H54 (cell line): ENCODE results near the gene KIAA1210.

Experiments
- DNase-seq: peaks from one replicate; pipeline ENCODE4 v3.0.0; 2011; ENCODE audit warnings: low spot score, mixed read lengths; ENCODE audit not compliant: insufficient read length
- FAIRE-seq: peaks from 3 replicates; lab custom pipeline; 2011; peaks lifted over from hg19 to GRCh38; lab: Jason Lieb, UNC
- POLR2A ChIP-seq: IDR thresholded peaks from 2 replicates; pipeline ENCODE4 v1.6.1; 2011; ENCODE audit warnings: low read depth, mild to moderate bottlenecking, low read length

KIAA1210 gene

DNA sequence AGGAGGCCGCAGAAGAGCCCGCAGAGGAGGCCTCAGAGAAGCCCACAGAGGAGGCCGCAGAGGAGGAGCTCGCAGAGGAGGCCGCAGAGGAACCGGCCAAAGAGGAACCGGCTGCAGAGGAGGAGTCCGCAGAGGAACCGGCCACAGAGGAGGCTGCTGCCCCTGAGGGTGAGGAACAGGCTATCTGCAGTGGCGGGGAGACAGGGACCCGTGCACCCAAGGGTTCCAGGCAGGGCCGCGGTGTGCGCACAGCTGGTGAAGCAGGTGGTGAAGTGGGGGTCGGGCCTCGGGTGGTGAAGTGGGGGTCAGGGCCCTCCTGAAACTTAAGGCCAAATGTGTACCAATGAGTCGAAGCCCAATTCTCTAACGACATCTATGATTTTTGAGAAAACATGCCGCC lies 53.7 kb downstream of the KIAA1210 start:
- DNase-seq = no peak
- FAIRE-seq = no peak
- TF ChIP-seq POLR2A = no peak

DNA sequence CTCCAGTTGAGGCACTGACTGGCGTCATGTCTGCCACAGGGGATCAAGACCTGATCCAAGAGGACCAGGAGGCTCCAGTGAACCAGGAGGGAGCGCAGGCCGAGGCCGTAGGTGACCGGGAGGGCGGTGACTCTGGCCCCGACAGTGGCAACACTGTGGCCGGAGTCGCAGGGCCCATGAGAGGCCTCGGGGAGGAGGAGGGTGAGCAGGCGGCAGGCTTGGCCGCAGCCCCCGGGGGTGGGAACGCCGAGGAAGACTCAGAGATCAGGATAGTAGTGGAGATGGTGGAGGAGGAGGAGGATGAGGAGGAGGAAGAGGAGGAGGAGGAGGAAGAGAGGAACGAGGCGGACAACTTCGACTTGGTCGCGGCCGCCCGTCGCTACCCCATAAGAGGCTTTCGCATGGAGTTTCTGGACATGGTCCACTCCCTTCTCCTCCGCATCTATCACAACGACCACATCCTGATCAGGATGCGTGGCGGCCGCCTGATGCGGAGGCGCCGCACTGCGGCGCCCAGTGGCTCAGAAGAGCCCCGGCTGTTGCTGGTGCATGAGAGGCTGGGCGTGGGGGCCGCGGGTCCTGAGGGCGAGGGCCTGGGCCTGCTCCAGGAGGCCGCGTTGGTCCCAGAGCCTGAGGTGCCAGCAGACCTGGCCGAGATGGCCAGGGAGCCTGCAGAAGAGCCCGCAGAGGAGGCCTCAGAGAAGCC lies 54.3 kb downstream of the KIAA1210 start:
- TF ChIP-seq POLR2A = no peak
- FAIRE-seq (no peak), DNase-seq (no peak)

- DNase-seq = no peak
- no peak for TF ChIP-seq POLR2A
- no peak for FAIRE-seq
Observed at GRCh38 chrX:119072744-119073143, 54.9 kb downstream of the KIAA1210 start, which contains the start of gene CT47C1. Gene CT47C1 (plus strand): TSS chrX:119072993. CDS start chrX:119073226, 233 bp downstream.

- FAIRE-seq = no peak
- DNase-seq = no peak
- no peak for TF ChIP-seq POLR2A
Observed at GRCh38 chrX:119071381-119071780, 56.2 kb downstream of the KIAA1210 start.

DNA sequence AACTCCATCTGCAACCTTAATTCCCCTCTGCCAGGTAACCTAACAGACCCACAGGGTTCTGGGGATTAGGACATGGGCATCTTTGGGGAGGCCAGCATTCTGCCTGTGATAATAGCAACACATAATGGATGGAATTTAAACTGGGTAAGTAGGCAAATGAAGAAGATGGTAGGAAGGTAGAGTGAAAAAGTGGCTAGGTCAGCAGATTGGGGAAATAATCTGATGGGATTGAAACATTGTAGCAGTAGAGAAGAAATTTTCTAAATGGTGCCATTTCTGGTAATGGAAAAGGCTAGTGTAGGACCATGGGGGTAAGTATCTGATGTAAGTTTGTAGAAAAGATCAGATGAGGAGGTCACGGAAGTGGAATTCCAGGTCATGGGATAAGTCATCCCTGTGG lies 57.9 kb downstream of the KIAA1210 start:
- FAIRE-seq (no peak), DNase-seq (no peak)

DNA sequence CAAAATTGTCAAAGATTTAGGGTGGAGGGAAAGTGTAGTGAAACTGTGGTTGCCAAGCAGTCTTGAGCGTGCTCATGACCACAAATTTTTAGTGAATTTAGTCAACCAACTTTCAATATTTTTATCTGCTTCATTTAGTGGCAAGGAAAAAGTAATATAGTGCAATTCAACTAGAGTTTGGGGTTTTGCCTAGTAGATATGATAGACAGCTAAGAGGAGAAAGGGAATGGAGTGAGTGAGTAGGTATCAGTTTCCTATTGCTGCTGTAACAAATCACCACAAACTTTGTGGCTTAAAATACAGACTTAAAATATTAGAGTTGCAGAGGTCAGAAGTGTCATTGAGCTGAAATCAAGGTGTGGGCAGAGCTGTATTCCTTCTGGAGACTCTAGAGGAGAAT lies 58.5 kb downstream of the KIAA1210 start:
- no peak for TF ChIP-seq POLR2A
- FAIRE-seq (no peak), DNase-seq (no peak)

More for the DNA sequence above, 57.9 kb downstream of the KIAA1210 start:
- no peak for TF ChIP-seq POLR2A

GRCh38 chrX:119067023-119067739 lies 60.4 kb downstream of the KIAA1210 start:
- FAIRE-seq = no peak
- DNase-seq = peak; percentile 38
- no peak for TF ChIP-seq POLR2A

DNA sequence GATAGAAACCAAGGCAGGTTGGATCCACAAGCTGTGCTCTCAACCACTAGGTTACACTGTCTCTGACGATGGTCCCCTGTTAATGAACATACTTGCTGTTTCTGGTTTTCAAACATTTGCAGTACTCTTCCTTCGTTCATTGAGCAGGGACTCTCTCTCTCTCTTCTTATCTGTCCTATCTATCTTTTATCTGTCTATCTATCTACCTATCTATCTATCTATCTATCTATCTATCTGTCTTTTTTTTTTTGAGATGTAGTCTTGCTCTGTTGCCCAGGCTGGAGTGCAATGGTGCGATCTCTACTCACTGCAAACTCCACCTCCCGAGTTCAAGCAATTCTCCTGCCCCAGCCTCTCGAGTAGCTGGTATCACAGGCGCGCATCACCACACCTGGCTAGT lies 64.2 kb downstream of the KIAA1210 start:
- FAIRE-seq (no peak), DNase-seq (no peak)
- no peak for TF ChIP-seq POLR2A

- DNase-seq (no peak), FAIRE-seq (no peak)
- TF ChIP-seq POLR2A = no peak
Observed at GRCh38 chrX:119062750-119063374, 64.8 kb downstream of the KIAA1210 start.

DNA sequence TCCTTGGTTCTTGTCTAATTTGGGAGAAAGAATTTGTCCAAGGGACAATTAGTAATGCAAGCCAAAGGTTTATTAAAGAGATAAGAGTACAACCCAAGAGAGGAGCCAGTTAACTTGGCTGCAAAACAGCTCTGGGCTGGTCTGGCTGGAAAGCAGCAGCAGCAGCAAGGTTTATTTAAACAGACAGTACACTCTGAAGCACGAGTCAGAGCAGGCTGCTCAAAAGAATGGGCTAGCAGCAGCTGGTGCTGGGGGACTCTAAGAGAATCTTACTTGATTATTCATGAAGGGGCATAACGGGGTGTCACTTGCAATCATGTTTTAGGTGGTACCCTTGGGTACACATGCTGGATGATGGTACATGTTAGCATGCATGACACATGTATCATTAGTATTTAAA lies 71.9 kb downstream of the KIAA1210 start:
- TF ChIP-seq POLR2A = no peak
- DNase-seq (no peak), FAIRE-seq (no peak)

DNA sequence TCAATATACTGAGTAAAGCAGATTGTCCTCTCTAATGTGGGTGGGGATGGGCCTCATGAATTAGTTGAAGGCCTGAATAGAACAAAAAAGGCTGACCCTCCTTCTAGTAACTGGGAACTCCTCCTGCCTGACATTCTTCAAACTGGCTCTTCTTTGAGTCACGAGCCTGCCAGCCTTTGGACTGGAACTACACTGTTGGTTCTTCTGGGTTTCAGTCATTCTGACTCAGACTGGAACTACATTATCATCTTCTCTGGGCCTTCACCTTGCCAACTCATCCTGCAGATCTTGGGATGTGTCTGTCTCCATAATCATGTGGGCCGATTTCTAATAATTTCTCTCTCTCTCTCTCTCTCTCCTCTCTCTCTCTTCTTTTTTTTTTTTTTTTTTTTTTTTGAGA lies 81.7 kb downstream of the KIAA1210 start:
- FAIRE-seq (no peak), DNase-seq (no peak)
- TF ChIP-seq POLR2A = no peak

DNA sequence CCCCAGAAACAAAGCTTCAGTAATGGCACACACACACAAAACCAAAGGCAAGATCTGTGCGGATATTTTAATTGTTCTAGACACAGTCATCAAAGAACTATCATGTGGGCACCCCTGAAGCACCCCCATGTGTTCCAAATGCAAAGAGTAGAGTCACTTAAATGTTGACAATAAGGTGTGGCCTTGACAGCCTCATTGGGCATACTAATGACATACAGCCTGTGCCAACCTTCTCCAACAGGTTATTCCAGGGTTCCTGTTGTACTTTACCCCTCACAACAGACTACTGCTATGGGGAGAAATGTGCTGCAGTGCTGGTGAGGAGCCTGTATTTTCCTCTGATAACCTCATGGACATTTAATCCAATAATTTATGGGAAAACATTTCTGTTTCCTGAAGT lies 84.6 kb downstream of the KIAA1210 start:
- FAIRE-seq = no peak
- TF ChIP-seq POLR2A = no peak

GRCh38 chrX:119042040-119042439 lies 85.6 kb downstream of the KIAA1210 start:
- no peak for FAIRE-seq
- TF ChIP-seq POLR2A = no peak
- DNase-seq = no peak

More for the DNA sequence above, 84.6 kb downstream of the KIAA1210 start:
- no peak for DNase-seq

- no peak for TF ChIP-seq POLR2A
- peak; percentile 98 for FAIRE-seq
- DNase-seq = peak; percentile 49
Observed at GRCh38 chrX:119041175-119041574, 86.4 kb downstream of the KIAA1210 start.

DNA sequence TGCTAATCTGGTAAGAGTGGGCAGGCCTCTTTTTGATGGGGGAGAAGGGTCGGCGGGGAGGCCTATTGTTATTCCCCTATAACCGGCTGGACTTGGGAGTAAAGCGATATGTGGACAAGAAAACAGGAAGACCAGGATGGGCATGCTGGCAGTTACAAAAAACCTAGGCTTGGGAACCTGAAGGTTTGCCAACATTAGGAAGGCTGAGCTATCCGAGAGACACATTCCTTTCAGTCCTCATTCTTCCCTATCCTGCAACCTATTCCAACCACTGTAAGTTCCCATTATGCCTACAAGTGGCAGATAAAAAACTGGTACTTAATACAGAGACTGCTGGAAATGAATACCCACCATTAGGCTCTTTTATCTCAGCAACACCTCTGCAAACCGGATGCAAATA lies 87.2 kb downstream of the KIAA1210 start:
- TF ChIP-seq POLR2A = no peak
- DNase-seq = no peak
- FAIRE-seq = no peak
